Thyroid gland (tissue), 4 donors: Measurements from ENCODE around the gene ALKBH3.

ENCODE experiments used
- POLR2A ChIP-seq, 2 donors: fragments of 450-650 bp; IDR thresholded peaks; one replicate each; pipeline ENCODE4 v1.6.1; 2017; ENCODE audit warnings: antibody characterized with exemption in 2 of 2, mild to moderate bottlenecking in 2 of 2, moderate library complexity in 1 of 2
- TF ChIP-seq, protein P1 (sequence below), 6 experiments: fragments of 200-600 bp in 3 of 6; fragments of 450-650 bp in 3 of 6; sonication (generic) in 3 of 6; IDR thresholded peaks; one replicate each; pipeline ENCODE4 v1.5.1; 2016 to 2019; ENCODE audit warnings: antibody characterized with exemption in 6 of 6, mild to moderate bottlenecking in 2 of 6, inconsistent platforms in 1 of 6, moderate library complexity in 1 of 6

DNA sequence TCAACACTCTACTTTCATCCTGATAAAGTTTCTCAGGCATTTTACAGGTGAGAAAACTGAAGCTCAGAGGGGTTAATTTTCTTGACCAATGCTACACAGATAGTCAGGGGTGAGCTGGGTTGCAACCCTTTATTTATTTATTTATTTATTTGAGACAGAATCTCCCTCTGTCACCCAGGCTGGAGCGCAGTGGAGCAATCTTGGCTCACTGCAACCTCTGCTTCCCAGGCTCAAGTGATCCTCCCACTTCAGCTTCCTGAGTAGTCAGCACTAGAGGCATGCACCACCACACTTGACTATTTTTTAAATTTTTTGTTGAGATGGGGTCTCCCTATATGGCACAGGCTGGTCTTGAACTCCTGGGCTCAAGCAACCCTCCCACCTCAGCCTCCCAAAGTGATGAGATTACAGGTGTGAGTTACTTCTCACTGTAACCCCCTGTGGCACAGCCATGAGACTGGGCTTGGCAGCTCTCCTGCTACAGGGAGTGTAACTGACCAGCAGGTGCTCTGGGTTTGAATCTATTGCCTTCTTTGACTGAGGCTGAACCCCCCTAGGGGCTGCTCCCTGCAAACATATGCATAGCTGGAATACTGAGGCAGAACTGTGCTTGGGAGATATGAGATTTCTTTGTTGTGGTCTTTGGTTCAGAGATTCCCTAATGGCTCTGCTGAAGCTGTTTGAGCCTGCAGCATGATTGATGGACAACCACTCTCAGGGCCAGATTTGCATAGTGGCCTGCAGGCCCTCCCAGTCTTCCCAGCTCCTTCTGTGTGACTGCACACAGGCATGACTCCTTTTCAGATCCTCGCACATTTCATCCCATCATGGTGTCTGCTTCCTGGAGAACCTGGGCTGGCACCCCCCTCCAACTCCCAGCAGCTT lies 68.0 kb downstream of the ALKBH3 start:
- TF ChIP-seq, protein P1, sequence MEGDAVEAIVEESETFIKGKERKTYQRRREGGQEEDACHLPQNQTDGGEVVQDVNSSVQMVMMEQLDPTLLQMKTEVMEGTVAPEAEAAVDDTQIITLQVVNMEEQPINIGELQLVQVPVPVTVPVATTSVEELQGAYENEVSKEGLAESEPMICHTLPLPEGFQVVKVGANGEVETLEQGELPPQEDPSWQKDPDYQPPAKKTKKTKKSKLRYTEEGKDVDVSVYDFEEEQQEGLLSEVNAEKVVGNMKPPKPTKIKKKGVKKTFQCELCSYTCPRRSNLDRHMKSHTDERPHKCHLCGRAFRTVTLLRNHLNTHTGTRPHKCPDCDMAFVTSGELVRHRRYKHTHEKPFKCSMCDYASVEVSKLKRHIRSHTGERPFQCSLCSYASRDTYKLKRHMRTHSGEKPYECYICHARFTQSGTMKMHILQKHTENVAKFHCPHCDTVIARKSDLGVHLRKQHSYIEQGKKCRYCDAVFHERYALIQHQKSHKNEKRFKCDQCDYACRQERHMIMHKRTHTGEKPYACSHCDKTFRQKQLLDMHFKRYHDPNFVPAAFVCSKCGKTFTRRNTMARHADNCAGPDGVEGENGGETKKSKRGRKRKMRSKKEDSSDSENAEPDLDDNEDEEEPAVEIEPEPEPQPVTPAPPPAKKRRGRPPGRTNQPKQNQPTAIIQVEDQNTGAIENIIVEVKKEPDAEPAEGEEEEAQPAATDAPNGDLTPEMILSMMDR (IDR thresholded peaks at IDR 0.05): no peak
- no peak for TF ChIP-seq POLR2A (IDR thresholded peaks at IDR 0.05)
